Neural cell (in vitro differentiated cells): ENCODE measurements around the gene LIME1.

Experiments
- REST ChIP-seq: IDR thresholded peaks from 2 replicates; pipeline ENCODE4 v1.6.1; 2012; ENCODE audit warnings: borderline replicate concordance
- TF ChIP-seq, protein P1 (sequence below): fragments of 450-650 bp; IDR thresholded peaks from 2 replicates; pipeline ENCODE4 v1.5.1; 2014; ENCODE audit warnings: antibody characterized with exemption, mild to moderate bottlenecking, moderate library complexity; ENCODE audit not compliant: poor library complexity, severe bottlenecking

- TF ChIP-seq, protein P1, sequence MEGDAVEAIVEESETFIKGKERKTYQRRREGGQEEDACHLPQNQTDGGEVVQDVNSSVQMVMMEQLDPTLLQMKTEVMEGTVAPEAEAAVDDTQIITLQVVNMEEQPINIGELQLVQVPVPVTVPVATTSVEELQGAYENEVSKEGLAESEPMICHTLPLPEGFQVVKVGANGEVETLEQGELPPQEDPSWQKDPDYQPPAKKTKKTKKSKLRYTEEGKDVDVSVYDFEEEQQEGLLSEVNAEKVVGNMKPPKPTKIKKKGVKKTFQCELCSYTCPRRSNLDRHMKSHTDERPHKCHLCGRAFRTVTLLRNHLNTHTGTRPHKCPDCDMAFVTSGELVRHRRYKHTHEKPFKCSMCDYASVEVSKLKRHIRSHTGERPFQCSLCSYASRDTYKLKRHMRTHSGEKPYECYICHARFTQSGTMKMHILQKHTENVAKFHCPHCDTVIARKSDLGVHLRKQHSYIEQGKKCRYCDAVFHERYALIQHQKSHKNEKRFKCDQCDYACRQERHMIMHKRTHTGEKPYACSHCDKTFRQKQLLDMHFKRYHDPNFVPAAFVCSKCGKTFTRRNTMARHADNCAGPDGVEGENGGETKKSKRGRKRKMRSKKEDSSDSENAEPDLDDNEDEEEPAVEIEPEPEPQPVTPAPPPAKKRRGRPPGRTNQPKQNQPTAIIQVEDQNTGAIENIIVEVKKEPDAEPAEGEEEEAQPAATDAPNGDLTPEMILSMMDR: no peak
- TF ChIP-seq REST: no peak
These were observed 27.9 kb upstream of the LIME1 start for GRCh38 chr20:63708301-63709148.
